Gastroesophageal sphincter (tissue), 4 donors: ENCODE measurements around the gene BTNL3. TPM values are rescaled to one million over a fixed set of nuclear protein-coding genes. Genes with fewer than 3 reads are reported as not detected.
A peak's percentile ranks its signal among the peaks of the same experiment; 100 is the strongest.

ENCODE experiments used
- ATAC-seq: fragments of 150-250 bp; one replicate; pipeline ENCODE4 v1.9.1; 2016; ENCODE audit warnings: mild to moderate bottlenecking, moderate library complexity
- H3K27ac ChIP-seq, 4 donors: fragments of 200-600 bp; sonication (generic) in 3 of 4; 1 replicate in 3 of 4; 2 replicates in 1 of 4; pipeline ENCODE4 v1.5.1; 2016 to 2019
- H3K27me3 ChIP-seq: fragments of 200-600 bp; sonication (generic); one replicate; pipeline ENCODE4 v1.5.1; 2019
- H3K36me3 ChIP-seq, 2 donors: fragments of 200-600 bp; sonication (generic); one replicate each; pipeline ENCODE4 v1.5.1; 2019; ENCODE audit warnings: control low read depth in 1 of 2
- H3K4me1 ChIP-seq, 3 donors: fragments of 200-600 bp; sonication (generic); 1 replicate in 2 of 3; 2 replicates in 1 of 3; pipeline ENCODE4 v1.5.1; 2016 to 2019; ENCODE audit warnings: control low read depth in 2 of 3
- H3K4me3 ChIP-seq, 2 donors: fragments of 200-600 bp; sonication (generic); one replicate each; pipeline ENCODE4 v1.5.1; 2019; ENCODE audit warnings: mild to moderate bottlenecking in 1 of 2, moderate library complexity in 1 of 2
- H3K9me3 ChIP-seq, 3 donors: fragments of 200-600 bp; sonication (generic); one replicate each; pipeline ENCODE4 v1.5.1; 2017 to 2019; ENCODE audit warnings: control low read depth in 2 of 3
- CTCF ChIP-seq, 4 experiments: fragments of 200-600 bp in 2 of 4; fragments of 450-650 bp in 2 of 4; sonication (generic) in 1 of 4; IDR thresholded peaks; one replicate each; pipeline ENCODE4 v1.5.1; 2017 to 2019; ENCODE audit warnings: antibody characterized with exemption in 4 of 4, mild to moderate bottlenecking in 2 of 4, moderate library complexity in 2 of 4
- EP300 ChIP-seq: sonication (generic); formaldehyde crosslinking; IDR thresholded peaks from one replicate; pipeline ENCODE4 v1.6.1; 2017; ENCODE audit warnings: antibody characterized with exemption, mild to moderate bottlenecking
- POLR2A ChIP-seq, 2 donors: fragments of 450-650 bp; IDR thresholded peaks; one replicate each; pipeline ENCODE4 v1.6.1; 2017; ENCODE audit warnings: antibody characterized with exemption in 2 of 2, mild to moderate bottlenecking in 2 of 2, moderate library complexity in 1 of 2
- POLR2AphosphoS5 ChIP-seq: sonication (generic); formaldehyde crosslinking; IDR thresholded peaks from one replicate; pipeline ENCODE4 v1.6.1; 2017; ENCODE audit warnings: antibody characterized with exemption
- WGBS, 2 donors: methylation state at CpG; one replicate each; pipeline ENCODE4 v1.1.5; 2018; ENCODE audit warnings: low coverage in 1 of 2; 5-methylcytosine and 5-hydroxymethylcytosine counted together
- total RNA-seq, 4 donors: library from RNA; depleted of rRNA; stranded (reverse); fragments of >200 nt; gene quantifications; one replicate each; pipeline ENCODE4 v1.1.0, GENCODE V29; 2016

Gene BTNL3
- total RNA-seq, 4 donors from 2014 or later: not detected

GRCh38 chr5:181039471-181039870 lies 50.8 kb downstream of the BTNL3 start:
- no peaks in the 10 kb centered on the region for H3K4me1 ChIP-seq
- WGBS, 2 donors: 20 to 35% methylated on average over 4 to 8 of the region's 8 CpGs
- H3K36me3 ChIP-seq: no peaks in the 10 kb centered on the region
- H3K27me3 ChIP-seq: peaks cover 76% of the 10 kb centered on the region
- H3K27ac ChIP-seq: peak overlapping the region in 1 of 4 donors; percentile 18
- H3K9me3 ChIP-seq: no peaks in the 10 kb centered on the region
- no peak overlapping the region for H3K4me3 ChIP-seq
- no peak for ATAC-seq
- TF ChIP-seq CTCF (IDR thresholded peaks at IDR 0.05) (no peak), POLR2A (IDR thresholded peaks at IDR 0.05) (no peak), POLR2AphosphoS5 (no peak), EP300 (no peak)

- TF ChIP-seq EP300 (no peak), POLR2AphosphoS5 (no peak), CTCF (IDR thresholded peaks at IDR 0.05) (no peak), POLR2A (IDR thresholded peaks at IDR 0.05) (no peak)
- Histone ChIP-seq H3K36me3 (no peaks in the 10 kb centered on the region), H3K9me3 (no peaks in the 10 kb centered on the region), H3K27me3 (peaks cover 75% of the 10 kb centered on the region), H3K27ac (peak within 1 kb of the TSS in 2 of 4 donors; percentile 35), H3K4me1 (no peaks in the 10 kb centered on the region), H3K4me3 (peak within 1 kb of the TSS in 1 of 2 donors; percentile 32)
- ATAC-seq: no peak
- WGBS, 2 donors: 41 to 57% methylated on average over 4 to 15 of the region's 17 CpGs
These were observed 51.4 kb downstream of the BTNL3 start, which contains the start of gene BTNL9 for GRCh38 chr5:181039931-181040630. TSS of gene BTNL9 (plus strand) at chr5:181040266. CDS start at chr5:181045490, 5,224 bp downstream.

GRCh38 chr5:181040631-181040945 lies 51.9 kb downstream of the BTNL3 start:
- no peaks in the 10 kb centered on the region for H3K36me3 ChIP-seq
- peak overlapping the region in 1 of 2 donors; percentile 32 for H3K4me3 ChIP-seq
- TF ChIP-seq POLR2AphosphoS5: no peak
- no peak for TF ChIP-seq EP300
- no peak for TF ChIP-seq POLR2A (IDR thresholded peaks at IDR 0.05)
- no peak for TF ChIP-seq CTCF (IDR thresholded peaks at IDR 0.05)
- peaks cover 72% of the 10 kb centered on the region for H3K27me3 ChIP-seq
- H3K4me1 ChIP-seq: no peaks in the 10 kb centered on the region
- H3K9me3 ChIP-seq: no peaks in the 10 kb centered on the region
- peak overlapping the region in 2 of 4 donors; percentile 35 for H3K27ac ChIP-seq
- no peak for ATAC-seq
- WGBS, 2 donors: 72% methylated on average over 6 of the region's 8 CpGs; no CpG with 5 or more reads in 1 of the 2 donors

- ATAC-seq: no peak
- Histone ChIP-seq H3K27me3 (peaks cover 73% of the 10 kb centered on the region), H3K4me3 (peak overlapping the region in 1 of 2 donors; percentile 32), H3K36me3 (no peaks in the 10 kb centered on the region), H3K4me1 (no peaks in the 10 kb centered on the region), H3K27ac (peak overlapping the region in 1 of 4 donors; percentile 35), H3K9me3 (no peaks in the 10 kb centered on the region)
- TF ChIP-seq EP300 (no peak), POLR2AphosphoS5 (no peak), POLR2A (IDR thresholded peaks at IDR 0.05) (no peak), CTCF (IDR thresholded peaks at IDR 0.05) (no peak)
- 17 to 34% methylated on average over 2 to 6 of the region's 6 CpGs for WGBS, 2 donors
These were observed 52.4 kb downstream of the BTNL3 start for GRCh38 chr5:181041043-181041442.
